Activated gamma-delta T cell treated with Interleukin-2 at 50 U/mL for 16 hours (primary cell): Measurements from ENCODE around the gene ZNF615.
A peak's percentile ranks its signal among the peaks of the same experiment; 100 is the strongest.
"Not testable (repeated sequence)": the region's sequence is repeated elsewhere in the genome, so short reads cannot be mapped to it uniquely, and the experiment has no call there.

Experiments
- DNase-seq: peaks from one replicate; pipeline ENCODE4 v3.0.0-alpha.2; 2020

ZNF615 gene

GRCh38 chr19:52007806-52008557 lies at the start of gene ZNF615:
TSS of gene ZNF615 (minus strand) at chr19:52008211. CDS start at chr19:52003711, 4,500 bp downstream.
- DNase-seq, result peak; percentile 86

GRCh38 chr19:52056480-52056879 lies 48.5 kb upstream of the ZNF615 start:
- DNase-seq, result not testable (repeated sequence)

GRCh38 chr19:52051736-52052135 lies 43.7 kb upstream of the ZNF615 start:
- DNase-seq, result not testable (repeated sequence)

- peak; percentile 77 for DNase-seq
Measured at GRCh38 chr19:52048555-52049501, 40.8 kb upstream of the ZNF615 start, which contains the start of gene ZNF432. TSS of gene ZNF432 (minus strand) at chr19:52048838. CDS start at chr19:52046868, 1,970 bp downstream.

GRCh38 chr19:52039169-52039568 lies 31.2 kb upstream of the ZNF615 start:
- no peak for DNase-seq

- no peak for DNase-seq
Measured at GRCh38 chr19:52034051-52034728, 26.2 kb upstream of the ZNF615 start.

- DNase-seq, result no peak
Measured at GRCh38 chr19:52028780-52029123, 20.7 kb upstream of the ZNF615 start.

- peak; percentile 79 for DNase-seq
Measured at GRCh38 chr19:52028027-52028779, 20.2 kb upstream of the ZNF615 start, which contains the start of gene ZNF614. TSS of gene ZNF614 (minus strand) at chr19:52028379. CDS start at chr19:52025745, 2,634 bp downstream.

- DNase-seq, result not testable (repeated sequence)
Measured at GRCh38 chr19:52026255-52026990, 18.4 kb upstream of the ZNF615 start.

- DNase-seq, result not testable (repeated sequence)
Measured at GRCh38 chr19:52024478-52024877, 16.5 kb upstream of the ZNF615 start.

- no peak for DNase-seq
Measured at GRCh38 chr19:52022193-52022592, 14.2 kb upstream of the ZNF615 start.

GRCh38 chr19:52020506-52020905 lies 12.5 kb upstream of the ZNF615 start:
- DNase-seq, result no peak

GRCh38 chr19:52010674-52011073 lies 2.7 kb upstream of the ZNF615 start:
- no peak for DNase-seq

GRCh38 chr19:52007451-52007805 lies 583 bp downstream of the ZNF615 start:
- DNase-seq, result no peak

GRCh38 chr19:51994048-51994644 lies 13.9 kb downstream of the ZNF615 start:
- no peak for DNase-seq

- no peak for DNase-seq
Measured at GRCh38 chr19:51993422-51993821, 14.6 kb downstream of the ZNF615 start.

GRCh38 chr19:51986309-51987291 lies 21.4 kb downstream of the ZNF615 start, which contains the start of gene ZNF350:
TSS of gene ZNF350 (minus strand) at chr19:51986840. CDS start at chr19:51974360, 12,480 bp downstream.
- peak; percentile 87 for DNase-seq

- no peak for DNase-seq
Measured at GRCh38 chr19:51983361-51983760, 24.6 kb downstream of the ZNF615 start.

GRCh38 chr19:51980926-51981325 lies 27.1 kb downstream of the ZNF615 start:
- DNase-seq, result not testable (repeated sequence)
